Keratinocyte (primary cell): Measurements from ENCODE around the gene LGALS12. TPM values are rescaled to one million over a fixed set of nuclear protein-coding genes. Genes with fewer than 3 reads are reported as not detected.

Source experiments
- DNase-seq: peaks from one replicate; pipeline ENCODE4 v3.0.0-alpha.2; 2011; ENCODE audit warnings: low read depth, missing footprints, low spot score
- FAIRE-seq: peaks from 2 replicates; lab custom pipeline; 2011; peaks lifted over from hg19 to GRCh38; lab: Jason Lieb, UNC
- H2AFZ ChIP-seq: 2 replicates; pipeline ENCODE4 v1.6.0; 2012; ENCODE audit warnings: low read length, control low read depth, inconsistent platforms; ENCODE audit not compliant: control insufficient read depth
- H3K27ac ChIP-seq: 2 replicates; pipeline ENCODE4 v1.5.1; 2011; ENCODE audit warnings: low read length; ENCODE audit not compliant: control insufficient read depth, insufficient read depth
- H3K27me3 ChIP-seq: 3 replicates; pipeline ENCODE4 v1.6.0; 2011; ENCODE audit warnings: low read length; ENCODE audit not compliant: control insufficient read depth, insufficient read depth; ENCODE audit errors: extremely low read depth
- H3K36me3 ChIP-seq, 2 experiments: 2 replicates in 1 of 2; 3 replicates in 1 of 2; pipeline ENCODE4 v1.5.1; 2011; ENCODE audit warnings: low read length in 2 of 2, mild to moderate bottlenecking in 1 of 2; ENCODE audit not compliant: control insufficient read depth in 2 of 2, insufficient read depth in 2 of 2; ENCODE audit errors: extremely low read depth in 1 of 2
- H3K4me1 ChIP-seq: 3 replicates; pipeline ENCODE4 v1.5.1; 2011; ENCODE audit warnings: low read length; ENCODE audit not compliant: control insufficient read depth, insufficient read depth; ENCODE audit errors: extremely low read depth
- H3K4me2 ChIP-seq: 3 replicates; pipeline ENCODE4 v1.6.0; 2011; ENCODE audit warnings: low read depth, low read length; ENCODE audit not compliant: control insufficient read depth, insufficient read depth; ENCODE audit errors: extremely low read depth
- H3K4me3 ChIP-seq, 3 experiments: fragments of 200-600 bp in 1 of 3; sonication (generic) in 1 of 3; 2 replicates in 2 of 3; 3 replicates in 1 of 3; pipeline ENCODE4 v1.5.1; 2011 to 2016; ENCODE audit warnings: low read length in 3 of 3, mild to moderate bottlenecking in 3 of 3, control low read depth in 2 of 3, inconsistent platforms in 1 of 3, low read depth in 1 of 3, mixed read lengths in 1 of 3, mixed run types in 1 of 3, moderate library complexity in 1 of 3; ENCODE audit not compliant: control insufficient read depth in 2 of 3, insufficient read depth in 2 of 3; ENCODE audit errors: extremely low read depth in 1 of 3
- H3K79me2 ChIP-seq: 2 replicates; pipeline ENCODE4 v1.6.0; 2012; ENCODE audit warnings: low read length; ENCODE audit not compliant: control insufficient read depth, insufficient read depth
- H3K9ac ChIP-seq: 3 replicates; pipeline ENCODE4 v1.6.0; 2011; ENCODE audit warnings: low read length; ENCODE audit not compliant: control insufficient read depth, insufficient read depth; ENCODE audit errors: extremely low read depth
- H3K9me1 ChIP-seq: 3 replicates; pipeline ENCODE4 v1.6.0; 2011; ENCODE audit warnings: low read length; ENCODE audit not compliant: control insufficient read depth, insufficient read depth; ENCODE audit errors: extremely low read depth
- H3K9me3 ChIP-seq: 2 replicates; pipeline ENCODE4 v1.5.1; 2012; ENCODE audit warnings: low read depth, low read length; ENCODE audit not compliant: control insufficient read depth
- H4K20me1 ChIP-seq: 3 replicates; pipeline ENCODE4 v1.6.0; 2011; ENCODE audit warnings: low read length; ENCODE audit not compliant: control insufficient read depth, insufficient read depth; ENCODE audit errors: extremely low read depth
- EZH2 ChIP-seq: IDR thresholded peaks from one replicate; pipeline ENCODE4 v1.6.1; 2012; ENCODE audit warnings: inconsistent platforms, mild to moderate bottlenecking, low read length, moderate library complexity
- dilution Hi-C: fragments of 300-500 bp; cut with MboI; formaldehyde crosslinking; loops from one replicate; pipeline ENCODE4 v1.7.0; 2020; ENCODE audit warnings: low sequenced_read_pairs; ENCODE audit not compliant: extremely low pct_ligation_motif_present
- polyA plus RNA-seq, 5 experiments: library from polyadenylated mRNA; depleted of rRNA in 3 of 5; stranded (reverse) in 3 of 5; stranded (forward) in 1 of 5; unstranded in 1 of 5; fragments of >200 nt; gene quantifications; 1 replicate in 1 of 5; 2 replicates in 3 of 5; 3 replicates in 1 of 5; pipeline versions ENCODE4 v1.2.1 to v1.2.3, GENCODE V29; 2011 to 2012; ENCODE audit warnings: missing spikeins in 2 of 5, low read depth in 1 of 5, low replicate concordance in 1 of 5
- TF ChIP-seq, protein P1 (sequence below), 3 experiments: IDR thresholded peaks in 1 of 3; conservative IDR thresholded peaks in 1 of 3; optimal IDR thresholded peaks in 1 of 3; 2 replicates in 2 of 3; 3 replicates in 1 of 3; pipeline versions ENCODE3 to v1.5.1; 2011; ENCODE audit warnings: low read length in 3 of 3, mild to moderate bottlenecking in 3 of 3, moderate library complexity in 2 of 3, control low read depth in 1 of 3, inconsistent platforms in 1 of 3; ENCODE audit not compliant: insufficient read depth in 2 of 3; ENCODE audit errors: extremely low read depth in 1 of 3

The LGALS12 gene
- polyA plus RNA-seq, 1 donor (not counting 4 experiments of a cell fraction or from before 2014, with no cell fraction given), result not detected

DNA sequence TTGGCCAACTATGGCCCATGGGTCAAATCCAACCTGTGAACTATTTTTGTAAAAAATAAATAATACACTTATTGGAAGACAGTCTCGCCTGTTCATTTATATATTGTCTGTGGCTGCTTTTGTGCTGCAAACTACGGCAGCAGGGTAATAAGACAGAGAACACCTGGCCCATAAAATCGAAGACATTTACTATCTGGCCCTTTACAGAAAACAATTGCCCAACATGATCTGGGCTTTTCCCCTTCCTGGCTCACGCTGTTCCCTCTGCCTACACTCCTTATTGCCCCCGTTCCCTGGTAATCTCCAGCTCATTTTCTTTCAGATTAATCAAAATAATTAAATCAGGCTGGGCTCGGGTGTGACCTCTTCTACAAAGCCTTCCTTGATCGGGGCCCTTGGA, 51.7 kb downstream of the LGALS12 start:
- no peaks in the 10 kb centered on the region for H3K9me3 ChIP-seq
- H3K79me2 ChIP-seq, result no peaks in the 10 kb centered on the region
- TF ChIP-seq, protein P1, sequence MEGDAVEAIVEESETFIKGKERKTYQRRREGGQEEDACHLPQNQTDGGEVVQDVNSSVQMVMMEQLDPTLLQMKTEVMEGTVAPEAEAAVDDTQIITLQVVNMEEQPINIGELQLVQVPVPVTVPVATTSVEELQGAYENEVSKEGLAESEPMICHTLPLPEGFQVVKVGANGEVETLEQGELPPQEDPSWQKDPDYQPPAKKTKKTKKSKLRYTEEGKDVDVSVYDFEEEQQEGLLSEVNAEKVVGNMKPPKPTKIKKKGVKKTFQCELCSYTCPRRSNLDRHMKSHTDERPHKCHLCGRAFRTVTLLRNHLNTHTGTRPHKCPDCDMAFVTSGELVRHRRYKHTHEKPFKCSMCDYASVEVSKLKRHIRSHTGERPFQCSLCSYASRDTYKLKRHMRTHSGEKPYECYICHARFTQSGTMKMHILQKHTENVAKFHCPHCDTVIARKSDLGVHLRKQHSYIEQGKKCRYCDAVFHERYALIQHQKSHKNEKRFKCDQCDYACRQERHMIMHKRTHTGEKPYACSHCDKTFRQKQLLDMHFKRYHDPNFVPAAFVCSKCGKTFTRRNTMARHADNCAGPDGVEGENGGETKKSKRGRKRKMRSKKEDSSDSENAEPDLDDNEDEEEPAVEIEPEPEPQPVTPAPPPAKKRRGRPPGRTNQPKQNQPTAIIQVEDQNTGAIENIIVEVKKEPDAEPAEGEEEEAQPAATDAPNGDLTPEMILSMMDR (optimal IDR thresholded peaks at IDR 0.05 in 1 of 3, IDR thresholded peaks at IDR 0.05 in 1 of 3, conservative IDR thresholded peaks at IDR 0.05 in 1 of 3; ENCODE audit: extremely low read depth in 1 of 3, insufficient read depth in 2 of 3, low read length in 3 of 3), result no peak
- no peak for TF ChIP-seq EZH2
- H3K36me3 ChIP-seq, result no peaks in the 10 kb centered on the region
- H4K20me1 ChIP-seq, result no peaks in the 10 kb centered on the region
- no peak overlapping the region for H3K9ac ChIP-seq
- H3K27ac ChIP-seq, result no peak overlapping the region
- FAIRE-seq (no peak), DNase-seq (no peak)
- H2AFZ ChIP-seq, result no peak overlapping the region
- no peaks in the 10 kb centered on the region for H3K9me1 ChIP-seq
- dilution Hi-C loops, result no loop called here
- H3K4me2 ChIP-seq, result no peak overlapping the region
- no peaks in the 10 kb centered on the region for H3K27me3 ChIP-seq
- no peak overlapping the region for H3K4me3 ChIP-seq
- H3K4me1 ChIP-seq, result peaks cover 13% of the 10 kb centered on the region

- H3K27ac ChIP-seq, result no peak overlapping the region
- no peaks in the 10 kb centered on the region for H4K20me1 ChIP-seq
- no peak overlapping the region for H2AFZ ChIP-seq
- no peak for DNase-seq
- H3K79me2 ChIP-seq, result no peaks in the 10 kb centered on the region
- no peak overlapping the region for H3K9ac ChIP-seq
- H3K36me3 ChIP-seq, result no peaks in the 10 kb centered on the region
- no peak overlapping the region for H3K4me3 ChIP-seq
- no peak overlapping the region for H3K4me2 ChIP-seq
- peaks cover 11% of the 10 kb centered on the region for H3K4me1 ChIP-seq
- no peaks in the 10 kb centered on the region for H3K9me3 ChIP-seq
- no peaks in the 10 kb centered on the region for H3K9me1 ChIP-seq
- TF ChIP-seq, protein P1 (optimal IDR thresholded peaks at IDR 0.05 in 1 of 3, IDR thresholded peaks at IDR 0.05 in 1 of 3, conservative IDR thresholded peaks at IDR 0.05 in 1 of 3; ENCODE audit: extremely low read depth in 1 of 3, insufficient read depth in 2 of 3, low read length in 3 of 3), result no peak
- TF ChIP-seq EZH2, result no peak
- dilution Hi-C loops, result no loop called here
- no peak for FAIRE-seq
- no peaks in the 10 kb centered on the region for H3K27me3 ChIP-seq
These were observed 52.7 kb downstream of the LGALS12 start for GRCh38 chr11:63558459-63559157.
